Spleen (tissue), 7 donors: Measurements from ENCODE around the gene UBE2L5.

Source experiments
- CTCF ChIP-seq, 11 experiments: fragments of 200-600 bp in 7 of 11; fragments of 450-650 bp in 4 of 11; sonication (generic) in 4 of 11; IDR thresholded peaks in 8 of 11; conservative IDR thresholded peaks in 3 of 11; 1 replicate in 7 of 11; 2 replicates in 4 of 11; pipeline versions ENCODE4 v1.4.0 to v1.8.0; 2016 to 2021; ENCODE audit warnings: antibody characterized with exemption in 11 of 11, inconsistent platforms in 4 of 11, mild to moderate bottlenecking in 1 of 11
- POLR2A ChIP-seq, 3 donors: fragments of 450-650 bp; IDR thresholded peaks; one replicate each; pipeline ENCODE4 v1.5.1; 2017; ENCODE audit warnings: antibody characterized with exemption in 3 of 3, mild to moderate bottlenecking in 1 of 3
- POLR2AphosphoS5 ChIP-seq, 3 donors: sonication (generic); formaldehyde crosslinking; IDR thresholded peaks; one replicate each; pipeline ENCODE4 v1.5.1; 2017; ENCODE audit warnings: antibody characterized with exemption in 3 of 3
- donor health status: DM: no; HTN: no; CAD: no; lungs with moderate emphysema.
- donor health status: DM: no; HTN: no; CAD: no.
- donor health status: DM: no; HTN: no; CAD: no.

- TF ChIP-seq POLR2A (IDR thresholded peaks at IDR 0.05) (no peak), CTCF (IDR thresholded peaks at IDR 0.05 in 8 of 11, conservative IDR thresholded peaks at IDR 0.05 in 3 of 11) (no peak), POLR2AphosphoS5 (IDR thresholded peaks at IDR 0.05) (no peak)
Measured at GRCh38 chr13:30418075-30418716, 4.1 kb upstream of the UBE2L5 start.
